Right lung (tissue), 5 donors: Measurements from ENCODE around the gene STAMBPL1. TPM values are rescaled to one million over a fixed set of nuclear protein-coding genes. Genes with fewer than 3 reads are reported as not detected.
A peak's percentile ranks its signal among the peaks of the same experiment; 100 is the strongest.
"Not testable (repeated sequence)": the region's sequence is repeated elsewhere in the genome, so short reads cannot be mapped to it uniquely, and the experiment has no call there.

Experiments used
- DNase-seq, 2 donors: peaks; one replicate each; pipeline ENCODE4 v3.0.0-alpha.2; 2013
- polyA plus RNA-seq, 5 donors: library from polyadenylated mRNA; unstranded; fragments of 120-200 nt; gene quantifications; one replicate each; pipeline versions ENCODE4 v1.2.1 to v1.2.3, GENCODE V29; 2013; ENCODE audit warnings: inconsistent platforms in 1 of 5, low replicate concordance in 1 of 5; ENCODE audit not compliant: insufficient read length in 5 of 5, insufficient read depth in 1 of 5

The STAMBPL1 gene
- polyA plus RNA-seq, 5 donors = 6.4 to 14.4 (median 13.0) TPM

- no peak for DNase-seq
Observed at GRCh38 chr10:88918191-88918905, 38.3 kb downstream of the STAMBPL1 start.

- DNase-seq = no peak
Observed at GRCh38 chr10:88919041-88919440, 39.0 kb downstream of the STAMBPL1 start.

GRCh38 chr10:88920198-88920597, 40.2 kb downstream of the STAMBPL1 start:
- DNase-seq = no peak

GRCh38 chr10:88920986-88921593, 41.0 kb downstream of the STAMBPL1 start:
- no peak for DNase-seq

- no peak for DNase-seq
Observed at GRCh38 chr10:88922041-88922440, 42.0 kb downstream of the STAMBPL1 start.

GRCh38 chr10:88923520-88923919, 43.5 kb downstream of the STAMBPL1 start:
- no peak for DNase-seq

- DNase-seq = peak; percentile 85 to 89
Observed at GRCh38 chr10:88926566-88927415, 46.7 kb downstream of the STAMBPL1 start.

GRCh38 chr10:88927416-88927690, 47.3 kb downstream of the STAMBPL1 start:
- no peak for DNase-seq

- no peak for DNase-seq
Observed at GRCh38 chr10:88928254-88928653, 48.2 kb downstream of the STAMBPL1 start.

- no peak for DNase-seq
Observed at GRCh38 chr10:88931548-88931947, 51.5 kb downstream of the STAMBPL1 start.

GRCh38 chr10:88932029-88932428, 52.0 kb downstream of the STAMBPL1 start:
- not testable (repeated sequence) for DNase-seq

- DNase-seq = peak in 1 of 2 donors; percentile 69
Observed at GRCh38 chr10:88932539-88933256, 52.7 kb downstream of the STAMBPL1 start.

GRCh38 chr10:88933564-88933963, 53.5 kb downstream of the STAMBPL1 start:
- DNase-seq = no peak

GRCh38 chr10:88934900-88935672, 55.0 kb downstream of the STAMBPL1 start:
- DNase-seq = peak in 1 of 2 donors; percentile 79

- DNase-seq = no peak
Observed at GRCh38 chr10:88936656-88937055, 56.6 kb downstream of the STAMBPL1 start.

- no peak for DNase-seq
Observed at GRCh38 chr10:88938039-88938438, 58.0 kb downstream of the STAMBPL1 start.

- DNase-seq = no peak
Observed at GRCh38 chr10:88938938-88939337, 58.9 kb downstream of the STAMBPL1 start.

- DNase-seq = no peak
Observed at GRCh38 chr10:88941026-88941425, 61.0 kb downstream of the STAMBPL1 start.

GRCh38 chr10:88943778-88944177, 63.7 kb downstream of the STAMBPL1 start:
- DNase-seq = no peak

GRCh38 chr10:88944813-88945212, 64.8 kb downstream of the STAMBPL1 start:
- DNase-seq = no peak

GRCh38 chr10:88946200-88946599, 66.2 kb downstream of the STAMBPL1 start:
- DNase-seq = no peak
